Vagina (tissue), 2 donors: ENCODE measurements around the gene TEX2. TPM values are rescaled to one million over a fixed set of nuclear protein-coding genes. Genes with fewer than 3 reads are reported as not detected.

Source experiments
- DNase-seq, 2 donors: peaks; one replicate each; pipeline ENCODE4 v3.0.0-alpha.2; 2017; ENCODE audit errors: extremely low spot score in 2 of 2
- H3K27ac ChIP-seq: fragments of 200-600 bp; sonication (generic); one replicate; pipeline ENCODE4 v1.5.1; 2019
- H3K27me3 ChIP-seq: fragments of 200-600 bp; sonication (generic); one replicate; pipeline ENCODE4 v1.5.1; 2019
- H3K36me3 ChIP-seq, 2 donors: fragments of 200-600 bp; sonication (generic); one replicate each; pipeline ENCODE4 v1.5.1; 2017 to 2019
- H3K4me1 ChIP-seq: fragments of 200-600 bp; sonication (generic); one replicate; pipeline ENCODE4 v1.5.1; 2019
- H3K4me3 ChIP-seq, 2 donors: fragments of 200-600 bp; sonication (generic); 1 replicate in 1 of 2; 2 replicates in 1 of 2; pipeline ENCODE4 v1.5.1; 2016 to 2019
- H3K9me3 ChIP-seq: fragments of 200-600 bp; sonication (generic); one replicate; pipeline ENCODE4 v1.5.1; 2019
- POLR2A ChIP-seq, 2 donors: fragments of 450-650 bp; IDR thresholded peaks; one replicate each; pipeline ENCODE4 v1.6.1; 2017; ENCODE audit warnings: antibody characterized with exemption in 2 of 2, mild to moderate bottlenecking in 2 of 2, moderate library complexity in 2 of 2
- POLR2AphosphoS5 ChIP-seq, 2 donors: sonication (generic); formaldehyde crosslinking; IDR thresholded peaks; one replicate each; pipeline ENCODE4 v1.9.0; 2017; ENCODE audit warnings: antibody characterized with exemption in 2 of 2, mild to moderate bottlenecking in 2 of 2, low read depth in 1 of 2; ENCODE audit not compliant: insufficient read depth in 1 of 2
- intact Hi-C: fragments of 100-400 bp; cut with DNase I; formaldehyde crosslinking; loops from one replicate; pipeline ENCODE4 v1.15.1; 2023
- total RNA-seq: library from RNA; depleted of rRNA; stranded (reverse); fragments of >200 nt; gene quantifications from one replicate; pipeline ENCODE4 v1.2.3, GENCODE V29; 2016
- TF ChIP-seq, protein P1 (sequence below), 3 experiments: fragments of 450-650 bp in 2 of 3; fragments of 200-600 bp in 1 of 3; sonication (generic) in 1 of 3; IDR thresholded peaks; one replicate each; pipeline ENCODE4 v1.5.1; 2017 to 2019; ENCODE audit warnings: antibody characterized with exemption in 3 of 3, mild to moderate bottlenecking in 2 of 3, moderate library complexity in 2 of 3

TEX2 gene
- total RNA-seq, 1 donor from 2014 or later = 32.4 TPM

DNA sequence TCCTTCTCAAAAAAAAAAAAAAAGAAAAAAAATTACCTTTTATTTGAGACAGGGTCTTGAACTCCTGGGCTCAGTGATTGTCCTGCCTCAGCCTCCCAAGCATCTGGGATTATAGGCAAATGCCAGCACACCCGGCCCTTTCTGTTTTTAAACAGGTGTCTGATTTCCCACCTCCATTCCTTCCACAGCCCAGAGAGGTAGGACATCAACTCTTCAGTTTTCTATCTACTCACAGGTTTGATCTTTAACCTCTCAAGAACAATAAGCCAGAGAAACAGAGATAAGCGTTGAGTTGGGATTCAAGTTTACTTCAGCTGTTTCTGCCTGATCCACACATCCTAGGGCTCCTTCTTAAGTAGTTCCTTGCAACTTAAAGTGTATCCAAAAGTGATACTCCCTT is 41.5 kb upstream of the TEX2 start:
- Histone ChIP-seq H3K27me3 (no peaks in the 10 kb centered on the region), H3K4me1 (no peaks in the 10 kb centered on the region), H3K27ac (no peak overlapping the region), H3K36me3 (no peaks in the 10 kb centered on the region), H3K9me3 (no peaks in the 10 kb centered on the region), H3K4me3 (no peak overlapping the region)
- TF ChIP-seq POLR2AphosphoS5 (IDR thresholded peaks at IDR 0.05; ENCODE audit: insufficient read depth in 1 of 2, low read depth in 1 of 2) (no peak), POLR2A (IDR thresholded peaks at IDR 0.05) (no peak)
- TF ChIP-seq, protein P1, sequence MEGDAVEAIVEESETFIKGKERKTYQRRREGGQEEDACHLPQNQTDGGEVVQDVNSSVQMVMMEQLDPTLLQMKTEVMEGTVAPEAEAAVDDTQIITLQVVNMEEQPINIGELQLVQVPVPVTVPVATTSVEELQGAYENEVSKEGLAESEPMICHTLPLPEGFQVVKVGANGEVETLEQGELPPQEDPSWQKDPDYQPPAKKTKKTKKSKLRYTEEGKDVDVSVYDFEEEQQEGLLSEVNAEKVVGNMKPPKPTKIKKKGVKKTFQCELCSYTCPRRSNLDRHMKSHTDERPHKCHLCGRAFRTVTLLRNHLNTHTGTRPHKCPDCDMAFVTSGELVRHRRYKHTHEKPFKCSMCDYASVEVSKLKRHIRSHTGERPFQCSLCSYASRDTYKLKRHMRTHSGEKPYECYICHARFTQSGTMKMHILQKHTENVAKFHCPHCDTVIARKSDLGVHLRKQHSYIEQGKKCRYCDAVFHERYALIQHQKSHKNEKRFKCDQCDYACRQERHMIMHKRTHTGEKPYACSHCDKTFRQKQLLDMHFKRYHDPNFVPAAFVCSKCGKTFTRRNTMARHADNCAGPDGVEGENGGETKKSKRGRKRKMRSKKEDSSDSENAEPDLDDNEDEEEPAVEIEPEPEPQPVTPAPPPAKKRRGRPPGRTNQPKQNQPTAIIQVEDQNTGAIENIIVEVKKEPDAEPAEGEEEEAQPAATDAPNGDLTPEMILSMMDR (IDR thresholded peaks at IDR 0.05) = no peak
- intact Hi-C loops = loop anchor here (10.0 kb wide), 1 partner anchor 190 kb away; the partner anchor contains the start of gene POLG2
- DNase-seq = no peak

DNA sequence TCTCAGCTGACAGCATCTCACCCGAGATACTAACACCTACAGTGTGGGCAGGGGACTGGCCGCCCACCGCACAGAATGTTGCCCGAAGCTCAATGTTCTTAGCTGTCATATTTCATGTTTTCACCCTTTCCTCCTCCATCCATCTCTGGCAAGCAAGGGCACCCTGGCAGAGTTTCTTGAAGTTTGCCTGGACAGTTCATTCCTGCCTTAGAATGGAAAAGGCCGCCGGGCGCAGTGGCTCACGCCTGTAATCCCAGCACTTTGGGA is 37.6 kb upstream of the TEX2 start:
- no peaks in the 10 kb centered on the region for H3K36me3 ChIP-seq
- no peak for DNase-seq
- no peak overlapping the region for H3K27ac ChIP-seq
- TF ChIP-seq, protein P1 (IDR thresholded peaks at IDR 0.05) = no peak
- no peak for TF ChIP-seq POLR2AphosphoS5 (IDR thresholded peaks at IDR 0.05; ENCODE audit: insufficient read depth in 1 of 2, low read depth in 1 of 2)
- TF ChIP-seq POLR2A (IDR thresholded peaks at IDR 0.05) = no peak
- H3K4me1 ChIP-seq = no peaks in the 10 kb centered on the region
- intact Hi-C loops = loop anchor here (10.0 kb wide), 1 partner anchor 194 kb away; the partner anchor contains the start of gene POLG2
- no peaks in the 10 kb centered on the region for H3K9me3 ChIP-seq
- H3K4me3 ChIP-seq = no peak overlapping the region
- no peaks in the 10 kb centered on the region for H3K27me3 ChIP-seq

DNA sequence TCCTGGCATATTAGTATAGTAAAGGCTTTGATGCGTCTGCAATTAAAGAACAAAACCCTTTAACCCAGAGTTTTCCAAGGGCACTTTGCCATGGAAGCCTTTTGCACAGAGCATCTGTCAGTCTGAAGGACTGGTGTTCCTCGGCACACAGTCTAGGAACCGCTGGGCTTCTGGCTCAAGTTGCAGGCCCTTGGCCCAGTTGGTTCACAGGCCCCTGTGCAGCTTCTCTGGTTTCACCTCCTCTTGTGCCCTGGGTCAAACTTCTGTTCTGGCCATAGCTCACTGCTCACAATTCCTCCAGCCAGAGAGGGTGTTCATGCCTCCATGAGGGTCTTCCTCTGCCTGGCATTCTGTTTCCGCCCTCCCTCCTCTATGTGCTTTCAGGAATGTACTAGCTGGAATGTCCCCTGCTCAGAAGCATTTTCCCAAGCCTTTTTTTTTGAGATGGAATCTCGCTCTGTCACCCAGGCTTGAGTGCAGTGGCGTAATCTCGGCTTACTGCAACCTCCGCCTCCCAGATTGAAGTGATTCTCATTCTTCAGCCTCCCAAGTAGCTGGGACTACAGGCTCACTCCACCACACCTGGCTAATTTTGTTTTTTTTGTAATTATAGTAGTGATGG is 34.5 kb upstream of the TEX2 start:
- Histone ChIP-seq H3K9me3 (no peaks in the 10 kb centered on the region), H3K27ac (no peak overlapping the region), H3K4me1 (no peaks in the 10 kb centered on the region), H3K4me3 (no peak overlapping the region), H3K27me3 (no peaks in the 10 kb centered on the region), H3K36me3 (no peaks in the 10 kb centered on the region)
- intact Hi-C loops = no loop called here
- no peak for DNase-seq
- no peak for TF ChIP-seq POLR2AphosphoS5 (IDR thresholded peaks at IDR 0.05; ENCODE audit: insufficient read depth in 1 of 2, low read depth in 1 of 2)
- TF ChIP-seq POLR2A (IDR thresholded peaks at IDR 0.05) = no peak
- TF ChIP-seq, protein P1 (IDR thresholded peaks at IDR 0.05) = no peak

DNA sequence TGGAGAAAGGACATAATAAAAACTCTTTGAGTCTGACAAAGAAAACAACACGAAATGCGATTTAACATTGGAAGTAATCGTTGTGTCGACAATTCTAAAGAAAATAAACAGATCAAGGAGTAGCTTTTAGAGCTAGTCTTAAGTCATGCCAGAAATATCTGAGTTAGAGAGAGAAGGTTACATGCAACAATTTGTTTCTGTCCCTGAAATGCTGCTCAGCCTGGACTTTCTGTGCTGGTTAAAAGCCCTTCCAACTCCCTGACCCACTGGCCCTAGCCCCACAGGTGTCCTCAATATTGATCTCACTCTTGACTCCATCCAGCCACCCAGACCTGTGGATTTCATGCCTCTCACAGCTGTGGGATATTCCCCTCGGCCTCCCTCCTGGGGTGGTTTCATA is 33.2 kb upstream of the TEX2 start:
- intact Hi-C loops = no loop called here
- H3K36me3 ChIP-seq = no peaks in the 10 kb centered on the region
- no peak for DNase-seq
- no peaks in the 10 kb centered on the region for H3K4me1 ChIP-seq
- H3K9me3 ChIP-seq = no peaks in the 10 kb centered on the region
- H3K27me3 ChIP-seq = no peaks in the 10 kb centered on the region
- no peak for TF ChIP-seq POLR2AphosphoS5 (IDR thresholded peaks at IDR 0.05; ENCODE audit: insufficient read depth in 1 of 2, low read depth in 1 of 2)
- H3K27ac ChIP-seq = no peak overlapping the region
- no peak overlapping the region for H3K4me3 ChIP-seq

DNA sequence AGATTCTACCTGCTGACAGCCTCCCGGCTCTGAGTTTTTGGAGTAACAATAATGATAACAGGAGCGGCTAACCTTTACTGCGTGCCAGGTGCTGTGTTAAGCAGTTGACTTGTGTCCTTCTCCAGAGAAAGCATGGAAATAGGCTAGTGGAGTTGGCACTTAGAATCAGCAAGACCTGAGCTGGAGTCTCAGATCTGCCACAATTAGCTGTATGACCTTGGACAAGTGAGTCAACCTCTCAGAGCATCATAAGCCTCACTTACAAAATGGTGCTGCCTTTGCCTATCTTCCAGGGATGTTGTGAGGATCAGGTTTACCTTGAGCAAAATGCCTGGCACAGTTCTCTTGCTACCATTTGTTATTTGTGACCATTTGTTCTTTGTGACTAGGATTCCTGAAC is 32.1 kb upstream of the TEX2 start:
- Histone ChIP-seq H3K27me3 (no peaks in the 10 kb centered on the region), H3K27ac (no peak overlapping the region), H3K4me3 (no peak overlapping the region), H3K9me3 (no peaks in the 10 kb centered on the region), H3K36me3 (no peaks in the 10 kb centered on the region), H3K4me1 (no peaks in the 10 kb centered on the region)
- intact Hi-C loops = no loop called here
- no peak for DNase-seq
- TF ChIP-seq POLR2A (IDR thresholded peaks at IDR 0.05) (no peak), POLR2AphosphoS5 (IDR thresholded peaks at IDR 0.05; ENCODE audit: insufficient read depth in 1 of 2, low read depth in 1 of 2) (no peak)
- TF ChIP-seq, protein P1 (IDR thresholded peaks at IDR 0.05) = no peak
